Stimulated activated CD8-positive, alpha-beta memory T cell treated with anti-CD3 and anti-CD28 coated beads, Interleukin-7, amount 100 ng/mL, for 24 hours (primary cell): Measurements from ENCODE around the gene RPS4Y1.

Experiments used
- DNase-seq: peaks from one replicate; pipeline ENCODE4 v3.0.0-alpha.2; 2020; ENCODE audit warnings: low read depth

The RPS4Y1 gene

GRCh38 chrY:2883561-2883960 lies 42.2 kb downstream of the RPS4Y1 start:
- DNase-seq: no peak

- no peak for DNase-seq
Observed at GRCh38 chrY:2885880-2886279, 44.5 kb downstream of the RPS4Y1 start.

- no peak for DNase-seq
Observed at GRCh38 chrY:2887386-2887785, 46.0 kb downstream of the RPS4Y1 start.

GRCh38 chrY:2887955-2888354 lies 46.6 kb downstream of the RPS4Y1 start:
- no peak for DNase-seq

GRCh38 chrY:2893471-2893870 lies 52.1 kb downstream of the RPS4Y1 start:
- no peak for DNase-seq

GRCh38 chrY:2896050-2896449 lies 54.6 kb downstream of the RPS4Y1 start:
- DNase-seq: no peak

- DNase-seq: no peak
Observed at GRCh38 chrY:2907356-2907755, 66.0 kb downstream of the RPS4Y1 start.

GRCh38 chrY:2913066-2913815 lies 71.8 kb downstream of the RPS4Y1 start:
- DNase-seq: no peak
